ENCODE measurements around the gene CCDC14.

Gene CCDC14

DNA sequence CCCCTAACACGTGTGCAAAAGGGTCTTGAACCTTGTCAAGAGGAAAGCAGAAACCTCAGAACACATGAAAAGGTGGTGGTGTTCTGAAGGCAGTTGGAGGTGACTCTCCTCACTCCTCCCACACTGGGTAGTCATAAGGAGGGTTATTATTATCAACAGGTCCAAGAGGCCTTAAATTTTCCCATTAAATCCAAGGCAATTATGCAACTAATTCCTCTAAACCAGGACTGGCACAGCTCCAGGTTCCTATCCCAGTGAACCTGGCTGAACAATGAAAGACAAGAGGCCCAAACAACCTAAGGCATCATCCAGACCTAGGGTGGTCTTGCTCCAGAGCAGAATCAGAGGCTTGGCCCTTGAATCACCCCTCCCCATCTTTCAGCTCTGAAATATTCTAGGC, 91.9 kb downstream of the CCDC14 start:
- no peak for DNase-seq (ENCODE audit: low read depth)
- TF ChIP-seq, protein P1, sequence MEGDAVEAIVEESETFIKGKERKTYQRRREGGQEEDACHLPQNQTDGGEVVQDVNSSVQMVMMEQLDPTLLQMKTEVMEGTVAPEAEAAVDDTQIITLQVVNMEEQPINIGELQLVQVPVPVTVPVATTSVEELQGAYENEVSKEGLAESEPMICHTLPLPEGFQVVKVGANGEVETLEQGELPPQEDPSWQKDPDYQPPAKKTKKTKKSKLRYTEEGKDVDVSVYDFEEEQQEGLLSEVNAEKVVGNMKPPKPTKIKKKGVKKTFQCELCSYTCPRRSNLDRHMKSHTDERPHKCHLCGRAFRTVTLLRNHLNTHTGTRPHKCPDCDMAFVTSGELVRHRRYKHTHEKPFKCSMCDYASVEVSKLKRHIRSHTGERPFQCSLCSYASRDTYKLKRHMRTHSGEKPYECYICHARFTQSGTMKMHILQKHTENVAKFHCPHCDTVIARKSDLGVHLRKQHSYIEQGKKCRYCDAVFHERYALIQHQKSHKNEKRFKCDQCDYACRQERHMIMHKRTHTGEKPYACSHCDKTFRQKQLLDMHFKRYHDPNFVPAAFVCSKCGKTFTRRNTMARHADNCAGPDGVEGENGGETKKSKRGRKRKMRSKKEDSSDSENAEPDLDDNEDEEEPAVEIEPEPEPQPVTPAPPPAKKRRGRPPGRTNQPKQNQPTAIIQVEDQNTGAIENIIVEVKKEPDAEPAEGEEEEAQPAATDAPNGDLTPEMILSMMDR (IDR thresholded peaks at IDR 0.05; ENCODE audit: control insufficient read depth, insufficient read depth, low read depth, low read length, missing control alignments), result no peak
- no peak overlapping the region for H3K4me3 ChIP-seq (ENCODE audit: control insufficient read depth, low read depth, low read length)

DNA sequence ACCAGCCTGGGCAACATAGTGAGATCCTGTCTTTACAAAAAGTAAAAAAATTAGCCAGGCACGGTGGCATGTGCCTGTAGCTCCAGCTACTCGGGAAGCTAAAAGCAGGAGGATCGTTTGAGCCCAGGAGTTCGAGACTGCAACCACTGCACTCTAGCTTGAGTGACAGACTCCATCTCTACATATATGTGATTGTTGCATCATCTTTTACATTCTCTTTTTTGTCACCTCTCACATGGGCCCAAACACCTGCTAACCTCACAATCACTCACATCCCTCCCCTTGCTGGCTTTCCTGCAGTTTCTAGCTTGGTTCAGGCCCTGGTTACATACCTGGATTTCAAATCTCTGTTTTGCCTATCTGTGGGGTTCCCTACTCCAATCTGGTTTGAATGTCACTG, 96.3 kb downstream of the CCDC14 start:
- H3K4me3 ChIP-seq (ENCODE audit: control insufficient read depth, low read depth, low read length), result no peak overlapping the region
- no peak for DNase-seq (ENCODE audit: low read depth)
- TF ChIP-seq, protein P1 (IDR thresholded peaks at IDR 0.05; ENCODE audit: control insufficient read depth, insufficient read depth, low read depth, low read length, missing control alignments), result no peak

All from AG09309 (cell line).